H1 (cell line): Measurements from ENCODE around the gene CEP57L1. TPM values are rescaled to one million over a fixed set of nuclear protein-coding genes. Genes with fewer than 3 reads are reported as not detected.

Experiments used
- CTCF ChIA-PET: fragments of 300-600 bp; sonication (Branson Sonifier 250); formaldehyde crosslinking; loops from one replicate; lab custom pipeline; 2021; ENCODE audit not compliant: partially characterized antibody; lab: Charles Lee
- POLR2A ChIA-PET: fragments of 300-600 bp; sonication (Branson Sonifier 250); formaldehyde crosslinking; loops from one replicate; lab custom pipeline; 2021; ENCODE audit warnings: inconsistent platforms; ENCODE audit not compliant: partially characterized antibody; lab: Charles Lee
- DNase-seq, 2 experiments: peaks; one replicate each; pipeline versions ENCODE4 v3.0.0 to v3.0.0-alpha.2; 2010 to 2022; ENCODE audit warnings: low spot score in 2 of 2, low read depth in 1 of 2, mixed read lengths in 1 of 2
- FAIRE-seq: peaks from 2 replicates; lab custom pipeline; 2011; peaks lifted over from hg19 to GRCh38; lab: Jason Lieb, UNC
- H2AFZ ChIP-seq: 2 replicates; pipeline ENCODE4 v1.8.1; 2012; ENCODE audit warnings: low read length, inconsistent platforms
- H2AK5ac ChIP-seq: 2 replicates; pipeline ENCODE4 v1.6.1; 2013; ENCODE audit warnings: low read depth, low read length
- H2BK120ac ChIP-seq: replicated peaks from 2 replicates; pipeline ENCODE3; 2013; ENCODE audit warnings: low read depth, low read length, inconsistent platforms
- H2BK12ac ChIP-seq: 2 replicates; pipeline ENCODE4 v1.6.1; 2013; ENCODE audit warnings: low read depth, low read length
- H2BK15ac ChIP-seq: 2 replicates; pipeline ENCODE4 v1.6.1; 2013; ENCODE audit warnings: low read length
- H2BK20ac ChIP-seq: 2 replicates; pipeline ENCODE4 v1.6.1; 2013; ENCODE audit warnings: low read length
- H2BK5ac ChIP-seq: 2 replicates; pipeline ENCODE4 v1.6.1; 2013; ENCODE audit warnings: low read depth, low read length
- H3K14ac ChIP-seq: 2 replicates; pipeline ENCODE4 v1.6.1; 2013; ENCODE audit warnings: inconsistent platforms; ENCODE audit not compliant: insufficient read length
- H3K18ac ChIP-seq: 2 replicates; pipeline ENCODE4 v1.6.1; 2013; ENCODE audit warnings: low read length; ENCODE audit errors: extremely low read depth
- H3K23ac ChIP-seq: 2 replicates; pipeline ENCODE4 v1.6.1; 2013; ENCODE audit warnings: inconsistent platforms; ENCODE audit not compliant: insufficient read length
- H3K23me2 ChIP-seq: 2 replicates; pipeline ENCODE4 v1.6.1; 2013; ENCODE audit warnings: low read depth, low read length
- H3K27ac ChIP-seq: 2 replicates; pipeline ENCODE4 v1.6.1; 2011; ENCODE audit warnings: low read depth, low read length, inconsistent platforms
- H3K27me3 ChIP-seq, 4 experiments: replicated peaks in 1 of 4; 1 replicate in 1 of 4; 2 replicates in 3 of 4; pipeline versions ENCODE4 v1.6.1 to v1.8.1; 2011 to 2013; ENCODE audit warnings: low read length in 3 of 4, mild to moderate bottlenecking in 3 of 4, inconsistent platforms in 2 of 4, mixed read lengths in 2 of 4, moderate library complexity in 1 of 4; ENCODE audit not compliant: control insufficient read depth in 3 of 4, insufficient read depth in 3 of 4; ENCODE audit errors: extremely low read depth in 1 of 4
- H3K36me3 ChIP-seq, 4 experiments: 2 replicates each; pipeline versions ENCODE4 v1.6.1 to v1.8.1; 2011 to 2013; ENCODE audit warnings: mild to moderate bottlenecking in 4 of 4, low read length in 3 of 4, moderate library complexity in 2 of 4, control low read depth in 1 of 4, inconsistent platforms in 1 of 4; ENCODE audit not compliant: insufficient read depth in 4 of 4, control insufficient read depth in 2 of 4
- H3K4ac ChIP-seq: replicated peaks from 2 replicates; pipeline ENCODE3; 2013; ENCODE audit warnings: low read length, low read depth, mixed read lengths, inconsistent platforms; ENCODE audit not compliant: insufficient read length
- H3K4me1 ChIP-seq, 4 experiments: replicated peaks in 1 of 4; 1 replicate in 1 of 4; 2 replicates in 3 of 4; pipeline versions ENCODE4 v1.6.1 to v1.8.1; 2011 to 2013; ENCODE audit warnings: low read length in 3 of 4, inconsistent platforms in 2 of 4, mixed read lengths in 1 of 4; ENCODE audit not compliant: insufficient read depth in 4 of 4, control insufficient read depth in 3 of 4
- H3K4me2 ChIP-seq, 2 experiments: 2 replicates each; pipeline versions ENCODE4 v1.6.1 to v1.8.1; 2011 to 2013; ENCODE audit warnings: low read depth in 2 of 2, low read length in 2 of 2, control low read depth in 1 of 2, inconsistent platforms in 1 of 2, mild to moderate bottlenecking in 1 of 2; ENCODE audit not compliant: insufficient read depth in 1 of 2
- H3K4me3 ChIP-seq, 4 experiments: fragments of 200-600, 300-600 bp in 1 of 4; sonication (generic), shearing (Covaris generic), sonication (Bioruptor Twin) in 1 of 4; 2 replicates each; pipeline versions ENCODE4 v1.5.1 to v1.8.1; 2011 to 2016; ENCODE audit warnings: low read length in 4 of 4, low read depth in 3 of 4, control low read depth in 2 of 4, inconsistent platforms in 2 of 4, mild to moderate bottlenecking in 2 of 4, mixed read lengths in 1 of 4, moderate library complexity in 1 of 4; ENCODE audit not compliant: insufficient read depth in 2 of 4; ENCODE audit errors: extremely low read depth in 1 of 4
- H3K56ac ChIP-seq: replicated peaks from 2 replicates; pipeline ENCODE3; 2013; ENCODE audit warnings: low read depth, mild to moderate bottlenecking, mixed read lengths, low read length, inconsistent platforms; ENCODE audit not compliant: insufficient read length
- H3K79me1 ChIP-seq: 2 replicates; pipeline ENCODE4 v1.6.1; 2013; ENCODE audit warnings: low read depth, low read length, control low read depth
- H3K79me2 ChIP-seq, 2 experiments: 2 replicates each; pipeline versions ENCODE4 v1.6.1 to v1.8.1; 2012 to 2013; ENCODE audit warnings: low read length in 2 of 2, mild to moderate bottlenecking in 2 of 2, inconsistent platforms in 1 of 2; ENCODE audit not compliant: insufficient read depth in 2 of 2, control insufficient read depth in 1 of 2
- H3K9ac ChIP-seq, 4 experiments: replicated peaks in 1 of 4; 1 replicate in 1 of 4; 2 replicates in 3 of 4; pipeline versions ENCODE4 v1.6.1 to v1.8.1; 2011 to 2013; ENCODE audit warnings: low read depth in 3 of 4, low read length in 3 of 4, control low read depth in 2 of 4, mild to moderate bottlenecking in 2 of 4, moderate library complexity in 2 of 4, inconsistent platforms in 1 of 4; ENCODE audit errors: extremely low read depth in 1 of 4
- H3K9me3 ChIP-seq, 2 experiments: 2 replicates each; pipeline versions ENCODE4 v1.6.1 to v1.8.1; 2012 to 2013; ENCODE audit warnings: mild to moderate bottlenecking in 2 of 2, moderate library complexity in 2 of 2, control low read depth in 1 of 2, inconsistent platforms in 1 of 2, low read depth in 1 of 2, low read length in 1 of 2, mixed read lengths in 1 of 2; ENCODE audit not compliant: insufficient read depth in 2 of 2
- H4K20me1 ChIP-seq, 2 experiments: replicated peaks in 1 of 2; 2 replicates each; pipeline versions ENCODE3 to v1.8.1; 2011 to 2013; ENCODE audit warnings: inconsistent platforms in 2 of 2, low read length in 2 of 2, mild to moderate bottlenecking in 1 of 2; ENCODE audit not compliant: insufficient read depth in 2 of 2, control insufficient read depth in 1 of 2
- H4K5ac ChIP-seq: 2 replicates; pipeline ENCODE4 v1.6.1; 2013; ENCODE audit warnings: low read length, low read depth, mixed read lengths, inconsistent platforms; ENCODE audit not compliant: insufficient read length
- H4K8ac ChIP-seq: 2 replicates; pipeline ENCODE4 v1.8.0; 2013; ENCODE audit warnings: mild to moderate bottlenecking, moderate library complexity, low read length, inconsistent platforms; ENCODE audit not compliant: insufficient read depth; ENCODE audit errors: extremely low read depth
- H4K91ac ChIP-seq: replicated peaks from 2 replicates; pipeline ENCODE3; 2013; ENCODE audit warnings: low read length, mixed read lengths, inconsistent platforms; ENCODE audit not compliant: insufficient read length
- BACH1 ChIP-seq: IDR thresholded peaks from 2 replicates; pipeline ENCODE4 v1.6.1; 2012; ENCODE audit warnings: low read length, improper control_type of control experiment
- BRCA1 ChIP-seq: IDR thresholded peaks from 2 replicates; pipeline ENCODE4 v1.6.1; 2012; ENCODE audit warnings: low read depth, low read length, improper control_type of control experiment
- CTBP2 ChIP-seq: IDR thresholded peaks from 2 replicates; pipeline ENCODE4 v1.7.0; 2011; ENCODE audit warnings: borderline replicate concordance, mild to moderate bottlenecking, moderate library complexity, mixed read lengths, low read length; ENCODE audit not compliant: insufficient read depth, insufficient read length
- EZH2 ChIP-seq: fragments of 200-600 bp; sonication (generic); IDR thresholded peaks from 2 replicates; pipeline ENCODE4 v1.7.1; 2012; ENCODE audit warnings: low read depth, mild to moderate bottlenecking, moderate library complexity, low read length, inconsistent platforms; ENCODE audit not compliant: severe bottlenecking
- JUND ChIP-seq: IDR thresholded peaks from 2 replicates; pipeline ENCODE4 v1.6.1; 2011; ENCODE audit warnings: mild to moderate bottlenecking, improper control_type of control experiment, low read length
- RNF2 ChIP-seq: fragments of 200-900, 300-1000 bp; sonication (generic); IDR thresholded peaks from 2 replicates; pipeline ENCODE4 v1.7.1; 2016; ENCODE audit warnings: borderline replicate concordance, low read depth, mild to moderate bottlenecking, antibody characterized with exemption, low read length; ENCODE audit not compliant: poor library complexity, severe bottlenecking; ENCODE audit errors: missing control alignments
- SIRT6 ChIP-seq: IDR thresholded peaks from one replicate; pipeline ENCODE4 v1.7.1; 2012; ENCODE audit warnings: low read length, inconsistent platforms
- SRF ChIP-seq: IDR thresholded peaks from 2 replicates; pipeline ENCODE4 v1.6.1; 2011; ENCODE audit warnings: mild to moderate bottlenecking, low read depth, low read length, moderate library complexity
- YY1 ChIP-seq: IDR thresholded peaks from 2 replicates; pipeline ENCODE4 v1.6.1; 2011; ENCODE audit warnings: low read depth, mild to moderate bottlenecking, low read length
- ZNF274 ChIP-seq: IDR thresholded peaks from 2 replicates; pipeline ENCODE4 v1.7.0; 2012; ENCODE audit warnings: low read length, borderline replicate concordance; ENCODE audit errors: extremely low read depth
- WGBS, 2 experiments: shearing (Covaris generic) in 1 of 2; methylation state at CpG; one replicate each; pipeline versions ENCODE4 v1.1.6 to v1.1.7; 2013 to 2015; ENCODE audit warnings: low lambda C conversion rate in 2 of 2, mixed read lengths in 2 of 2, inconsistent platforms in 1 of 2, low coverage in 1 of 2, missing lambda C conversion rate in 1 of 2; ENCODE audit not compliant: insufficient replicate concordance in 2 of 2, insufficient coverage in 1 of 2, insufficient read length in 1 of 2; ENCODE audit errors: extremely low coverage in 1 of 2, missing lambda C conversion rate in 1 of 2; 5-methylcytosine and 5-hydroxymethylcytosine counted together
- polyA plus RNA-seq, 7 experiments: library from polyadenylated mRNA; depleted of rRNA in 3 of 7; stranded (reverse) in 5 of 7; unstranded in 2 of 7; fragments of >200 nt in 5 of 7; fragments of 200-250 nt in 2 of 7; gene quantifications; 1 replicate in 5 of 7; 2 replicates in 1 of 7; 4 replicates in 1 of 7; pipeline versions ENCODE4 v1.2.1 to v1.2.3, GENCODE V29; 2011 to 2013; ENCODE audit warnings: missing spikeins in 2 of 7, mixed read lengths in 2 of 7
- total RNA-seq: library from RNA; stranded (reverse); fragmentation: NEBNext Ultra II Directional; extraction: Animal tissue kit (Norgen Biotek cat#: 25700); gene quantifications from 2 replicates; pipeline ENCODE4 v1.2.1, GENCODE V29; 2021
- TF ChIP-seq, protein P1 (sequence below), 3 experiments: IDR thresholded peaks; 1 replicate in 2 of 3; 2 replicates in 1 of 3; pipeline versions ENCODE4 v1.5.1 to v1.6.1; 2011; ENCODE audit warnings: low read length in 3 of 3, mild to moderate bottlenecking in 3 of 3, inconsistent platforms in 2 of 3, low read depth in 1 of 3, moderate library complexity in 1 of 3; ENCODE audit not compliant: insufficient read depth in 1 of 3; ENCODE audit errors: control extremely low read depth in 1 of 3

CEP57L1 gene
- total and polyA plus RNA-seq, 2 of the 8 experiments (the other 6 are each of a cell fraction or from before 2014, with no cell fraction given), result 3.6 to 11.5 TPM

- H3K23ac ChIP-seq, result no peak overlapping the region
- FAIRE-seq, result no peak
- H3K14ac ChIP-seq, result no peak overlapping the region
- no peak overlapping the region for H2BK20ac ChIP-seq
- H3K27me3 ChIP-seq, result no peaks in the 10 kb centered on the region
- 88% methylated on average over 3 of the region's 3 CpGs; no CpG with 5 or more reads in 1 of the 2 experiments for WGBS, 2 experiments
- POLR2A ChIA-PET, result interaction anchor here (0.6 kb wide), 1 partner anchor 157 kb away, joined by 3 read pairs; no protein-coding TSS in a partner anchor
- no peaks in the 10 kb centered on the region for H3K23me2 ChIP-seq
- no peak overlapping the region for H3K4me2 ChIP-seq
- H2AK5ac ChIP-seq, result no peak overlapping the region
- H3K9me3 ChIP-seq, result no peaks in the 10 kb centered on the region
- no peak overlapping the region for H2BK15ac ChIP-seq
- no peak for DNase-seq
- no peaks in the 10 kb centered on the region for H3K36me3 ChIP-seq
- no peaks in the 10 kb centered on the region for H3K4me1 ChIP-seq
- no peak overlapping the region for H3K27ac ChIP-seq
- no peak overlapping the region for H2BK12ac ChIP-seq
- H3K9ac ChIP-seq, result no peak overlapping the region
- H4K91ac ChIP-seq, result no peak overlapping the region
- H3K18ac ChIP-seq, result no peak overlapping the region
- CTCF ChIA-PET, result interaction anchor here (1.6 kb wide), 1 partner anchor 230 kb away, joined by 4 read pairs; no protein-coding TSS in a partner anchor
- no peaks in the 10 kb centered on the region for H3K79me2 ChIP-seq
- no peak overlapping the region for H2AFZ ChIP-seq
- H3K56ac ChIP-seq, result no peak overlapping the region
- no peaks in the 10 kb centered on the region for H3K79me1 ChIP-seq
- H3K4me3 ChIP-seq, result no peak overlapping the region
- no peaks in the 10 kb centered on the region for H4K20me1 ChIP-seq
- no peak overlapping the region for H2BK120ac ChIP-seq
- no peak overlapping the region for H4K8ac ChIP-seq
- no peak overlapping the region for H3K4ac ChIP-seq
- H2BK5ac ChIP-seq, result no peak overlapping the region
- no peak overlapping the region for H4K5ac ChIP-seq
- TF ChIP-seq SRF (no peak), CTBP2 (no peak), SIRT6 (no peak), RNF2 (no peak), YY1 (no peak), EZH2 (no peak), JUND (no peak), BRCA1 (no peak), ZNF274 (no peak), BACH1 (no peak)
- TF ChIP-seq, protein P1, sequence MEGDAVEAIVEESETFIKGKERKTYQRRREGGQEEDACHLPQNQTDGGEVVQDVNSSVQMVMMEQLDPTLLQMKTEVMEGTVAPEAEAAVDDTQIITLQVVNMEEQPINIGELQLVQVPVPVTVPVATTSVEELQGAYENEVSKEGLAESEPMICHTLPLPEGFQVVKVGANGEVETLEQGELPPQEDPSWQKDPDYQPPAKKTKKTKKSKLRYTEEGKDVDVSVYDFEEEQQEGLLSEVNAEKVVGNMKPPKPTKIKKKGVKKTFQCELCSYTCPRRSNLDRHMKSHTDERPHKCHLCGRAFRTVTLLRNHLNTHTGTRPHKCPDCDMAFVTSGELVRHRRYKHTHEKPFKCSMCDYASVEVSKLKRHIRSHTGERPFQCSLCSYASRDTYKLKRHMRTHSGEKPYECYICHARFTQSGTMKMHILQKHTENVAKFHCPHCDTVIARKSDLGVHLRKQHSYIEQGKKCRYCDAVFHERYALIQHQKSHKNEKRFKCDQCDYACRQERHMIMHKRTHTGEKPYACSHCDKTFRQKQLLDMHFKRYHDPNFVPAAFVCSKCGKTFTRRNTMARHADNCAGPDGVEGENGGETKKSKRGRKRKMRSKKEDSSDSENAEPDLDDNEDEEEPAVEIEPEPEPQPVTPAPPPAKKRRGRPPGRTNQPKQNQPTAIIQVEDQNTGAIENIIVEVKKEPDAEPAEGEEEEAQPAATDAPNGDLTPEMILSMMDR (IDR thresholded peaks at IDR 0.05; ENCODE audit: control extremely low read depth in 1 of 3, insufficient read depth in 1 of 3, low read depth in 1 of 3, low read length in 3 of 3), result no peak
These were observed 18.9 kb upstream of the CEP57L1 start for GRCh38 chr6:109076377-109076776.
